Stomach (tissue), 4 donors: ENCODE results near the gene ZNF628.
A peak's percentile ranks its signal among the peaks of the same experiment; 100 is the strongest.

Experiments used
- POLR2A ChIP-seq, 4 donors: fragments of 450-650 bp; IDR thresholded peaks; one replicate each; pipeline ENCODE4 v1.6.1; 2016; ENCODE audit warnings: antibody characterized with exemption in 4 of 4, control low read depth in 2 of 4, mild to moderate bottlenecking in 1 of 4, moderate library complexity in 1 of 4
- POLR2AphosphoS5 ChIP-seq, 3 donors: sonication (generic); formaldehyde crosslinking; IDR thresholded peaks; one replicate each; pipeline ENCODE4 v1.6.1; 2016; ENCODE audit warnings: antibody characterized with exemption in 3 of 3
- TF ChIP-seq, protein P1 (sequence below), 7 experiments: fragments of 450-650 bp in 4 of 7; fragments of 200-600 bp in 3 of 7; sonication (generic) in 3 of 7; IDR thresholded peaks; one replicate each; pipeline ENCODE4 v1.5.1; 2016 to 2019; ENCODE audit warnings: antibody characterized with exemption in 7 of 7, control low read depth in 2 of 7, mild to moderate bottlenecking in 1 of 7

DNA sequence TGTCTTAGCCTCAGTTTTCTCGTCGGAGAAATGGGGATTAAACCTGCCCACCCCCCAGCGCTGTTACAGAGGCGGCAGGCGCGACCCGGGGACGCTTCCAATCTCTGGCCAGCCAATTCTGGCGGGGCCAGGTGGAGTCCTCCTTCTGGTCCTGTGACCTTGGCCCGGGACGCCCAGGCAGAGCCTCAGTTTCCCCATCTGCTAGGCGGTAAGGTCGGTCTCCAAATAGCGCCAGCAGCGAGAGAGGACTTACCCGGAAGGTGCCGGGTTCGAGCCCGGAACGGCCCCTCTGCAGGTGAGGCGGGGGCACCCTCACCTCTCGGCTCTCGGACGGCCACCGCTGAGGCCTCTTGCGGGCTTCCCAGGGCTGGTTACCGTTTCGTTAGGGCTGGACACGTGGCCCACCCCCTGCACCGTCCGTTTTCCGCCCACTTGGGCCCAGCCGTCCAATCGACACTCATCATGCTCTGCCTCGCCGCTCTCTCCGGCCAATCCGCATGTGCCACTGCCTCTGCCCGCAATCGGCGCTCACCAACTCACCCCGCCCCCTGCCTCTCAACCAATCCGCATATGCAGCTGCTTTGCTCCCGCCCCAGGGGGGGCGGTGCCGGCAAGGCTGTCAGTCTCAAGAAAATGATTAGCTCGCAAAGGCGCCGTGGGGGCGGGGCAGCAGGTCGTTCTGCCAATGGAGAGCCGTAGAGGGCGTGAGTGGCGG lies 15.0 kb upstream of the ZNF628 start, which contains the start of gene ISOC2:
- TF ChIP-seq, protein P1, sequence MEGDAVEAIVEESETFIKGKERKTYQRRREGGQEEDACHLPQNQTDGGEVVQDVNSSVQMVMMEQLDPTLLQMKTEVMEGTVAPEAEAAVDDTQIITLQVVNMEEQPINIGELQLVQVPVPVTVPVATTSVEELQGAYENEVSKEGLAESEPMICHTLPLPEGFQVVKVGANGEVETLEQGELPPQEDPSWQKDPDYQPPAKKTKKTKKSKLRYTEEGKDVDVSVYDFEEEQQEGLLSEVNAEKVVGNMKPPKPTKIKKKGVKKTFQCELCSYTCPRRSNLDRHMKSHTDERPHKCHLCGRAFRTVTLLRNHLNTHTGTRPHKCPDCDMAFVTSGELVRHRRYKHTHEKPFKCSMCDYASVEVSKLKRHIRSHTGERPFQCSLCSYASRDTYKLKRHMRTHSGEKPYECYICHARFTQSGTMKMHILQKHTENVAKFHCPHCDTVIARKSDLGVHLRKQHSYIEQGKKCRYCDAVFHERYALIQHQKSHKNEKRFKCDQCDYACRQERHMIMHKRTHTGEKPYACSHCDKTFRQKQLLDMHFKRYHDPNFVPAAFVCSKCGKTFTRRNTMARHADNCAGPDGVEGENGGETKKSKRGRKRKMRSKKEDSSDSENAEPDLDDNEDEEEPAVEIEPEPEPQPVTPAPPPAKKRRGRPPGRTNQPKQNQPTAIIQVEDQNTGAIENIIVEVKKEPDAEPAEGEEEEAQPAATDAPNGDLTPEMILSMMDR (IDR thresholded peaks at IDR 0.05), result no peak
- TF ChIP-seq POLR2AphosphoS5 (IDR thresholded peaks at IDR 0.05) (peak; percentile 4 to 71 (median 71)), POLR2A (IDR thresholded peaks at IDR 0.05) (no peak)
